ENCODE results near the gene PALMD. TPM values are rescaled to one million over a fixed set of nuclear protein-coding genes. Genes with fewer than 3 reads are reported as not detected.

The PALMD gene
- total and polyA plus RNA-seq, 2 donors (not counting 1 experiment from before 2014, with no cell fraction given): not detected

DNA sequence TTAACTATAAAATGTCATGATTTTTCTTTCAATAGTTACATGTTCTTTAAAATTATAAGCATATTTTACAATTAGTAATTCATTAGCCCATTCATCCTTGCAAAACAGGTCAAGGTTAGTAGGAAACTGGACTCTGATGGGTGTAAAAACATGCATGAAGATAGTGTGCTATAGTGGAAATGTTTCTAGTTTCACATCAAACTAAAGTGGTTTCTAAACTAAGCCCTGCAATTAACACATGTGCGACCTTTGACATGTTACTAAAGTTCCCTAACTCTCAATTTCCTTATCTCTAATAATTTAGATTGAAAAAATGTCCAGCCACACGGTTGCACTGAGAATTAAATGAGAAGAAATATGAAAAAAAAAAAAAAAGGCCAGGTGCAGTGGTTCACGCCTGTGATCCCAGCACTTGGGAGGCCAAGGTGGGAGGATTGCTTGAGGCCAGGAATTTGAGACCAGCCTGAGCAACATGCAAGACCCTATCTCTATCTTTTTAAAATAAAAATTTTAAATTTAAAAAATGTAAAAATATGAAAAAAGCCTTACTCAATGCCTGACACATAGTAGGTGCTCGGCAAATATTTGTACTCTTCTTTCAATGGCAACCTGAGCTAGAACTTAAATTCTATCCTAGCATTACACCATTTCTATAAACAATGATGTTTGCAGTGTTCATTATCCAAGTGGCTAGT lies 44.1 kb upstream of the PALMD start:
- H3K4me2 ChIP-seq (replicated peaks; ENCODE audit: low read depth, low read length, poor library complexity, severe bottlenecking): no peak overlapping the region
- no peak overlapping the region for H3K9ac ChIP-seq (ENCODE audit: low read length)
- no peak overlapping the region for H3K27ac ChIP-seq (ENCODE audit: low read length in 2 of 2)
- intact Hi-C loops (cut with micrococcal nuclease): no loop called here
- no peaks in the 10 kb centered on the region for H3K79me2 ChIP-seq (ENCODE audit: control insufficient read depth, insufficient read depth, low read length)
- no peak overlapping the region for H3K4me3 ChIP-seq (ENCODE audit: control extremely low read depth in 1 of 5, extremely low read depth in 1 of 5, insufficient read depth in 1 of 5, low read depth in 2 of 5, low read length in 4 of 5)
- no CpG with 5 or more reads among the region's 4 CpGs for WGBS (ENCODE audit: insufficient coverage)
- H3K4me1 ChIP-seq (ENCODE audit: control insufficient read depth in 2 of 2, insufficient read depth in 2 of 2, low read length in 2 of 2): no peaks in the 10 kb centered on the region
- H3K9me3 ChIP-seq (ENCODE audit: control extremely low read depth in 1 of 3, control insufficient read depth in 2 of 3, insufficient read depth in 1 of 3, low read length in 2 of 3): no peaks in the 10 kb centered on the region
- H4K20me1 ChIP-seq (ENCODE audit: control insufficient read depth, insufficient read depth, low read length, poor library complexity, severe bottlenecking): no peaks in the 10 kb centered on the region
- no peaks in the 10 kb centered on the region for H3K27me3 ChIP-seq (replicated peaks in 1 of 4; ENCODE audit: control extremely low read depth in 1 of 4, control insufficient read depth in 3 of 4, insufficient read depth in 4 of 4, low read length in 3 of 4)
- no peak for ATAC-seq (ENCODE audit: low read depth)
- ChIA-PET POLR2A (no interaction called here), CTCF (no interaction called here)
- no peak for TF ChIP-seq CTCF (IDR thresholded peaks at IDR 0.05)
- TF ChIP-seq EZH2 (IDR thresholded peaks at IDR 0.05; ENCODE audit: borderline replicate concordance, insufficient read depth, low read depth, low read length, poor library complexity, severe bottlenecking): no peak
- no peaks in the 10 kb centered on the region for H3K4me1 Mint-ChIP-seq
- no peak for DNase-seq
- H3K4me3 Mint-ChIP-seq: no peak overlapping the region
- no peaks in the 10 kb centered on the region for H3K9me3 Mint-ChIP-seq (ENCODE audit: insufficient read depth)
- no peak overlapping the region for H3K27ac Mint-ChIP-seq
- no peak overlapping the region for H2AFZ ChIP-seq (ENCODE audit: insufficient read depth, low read depth, low read length, poor library complexity, severe bottlenecking)
- no peaks in the 10 kb centered on the region for H3K27me3 Mint-ChIP-seq
- no peaks in the 10 kb centered on the region for H3K36me3 ChIP-seq (replicated peaks in 1 of 2; ENCODE audit: control extremely low read depth in 1 of 2, control insufficient read depth in 1 of 2, extremely low read depth in 1 of 2, insufficient read depth in 2 of 2, low read length in 1 of 2)

DNA sequence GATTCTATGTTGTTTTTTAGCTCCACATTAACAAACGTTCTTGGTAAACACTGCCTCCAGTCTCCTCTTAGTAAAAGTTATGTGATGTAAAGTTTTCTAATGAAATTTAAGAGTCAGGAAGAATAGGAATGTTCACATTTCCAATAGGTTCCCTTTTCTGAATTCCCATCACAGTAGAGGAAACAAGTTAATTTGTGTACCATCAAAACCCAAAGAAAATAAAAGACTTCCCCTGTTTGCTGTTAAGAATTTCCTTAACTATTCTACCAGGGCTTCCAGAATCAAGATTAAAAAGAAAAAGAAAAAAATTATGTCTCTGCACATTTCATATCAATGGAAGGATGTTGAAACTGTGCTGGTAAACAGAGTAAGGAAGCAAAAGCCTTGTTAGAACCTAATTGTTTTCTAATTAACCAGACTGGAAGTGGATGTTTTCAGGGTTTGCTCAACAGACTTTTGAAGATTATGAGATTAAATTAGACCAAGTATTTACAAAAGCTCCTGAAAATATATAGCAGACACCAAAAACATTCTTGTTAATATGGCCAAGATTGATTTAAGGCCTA lies 43.4 kb upstream of the PALMD start:
- intact Hi-C loops (cut with micrococcal nuclease): no loop called here
- Mint-ChIP-seq H3K27me3 (no peaks in the 10 kb centered on the region), H3K9me3 (ENCODE audit: insufficient read depth) (no peaks in the 10 kb centered on the region), H3K27ac (no peak overlapping the region), H3K4me1 (no peaks in the 10 kb centered on the region), H3K4me3 (no peak overlapping the region)
- no peak for DNase-seq
- no peak overlapping the region for H3K4me3 ChIP-seq (ENCODE audit: control extremely low read depth in 1 of 5, extremely low read depth in 1 of 5, insufficient read depth in 1 of 5, low read depth in 2 of 5, low read length in 4 of 5)
- H3K27ac ChIP-seq (ENCODE audit: low read length in 2 of 2): no peak overlapping the region
- WGBS (ENCODE audit: insufficient coverage): no CpG with 5 or more reads among the region's 1 CpG
- no peaks in the 10 kb centered on the region for H3K79me2 ChIP-seq (ENCODE audit: control insufficient read depth, insufficient read depth, low read length)
- H3K9ac ChIP-seq (ENCODE audit: low read length): no peak overlapping the region
- no peaks in the 10 kb centered on the region for H4K20me1 ChIP-seq (ENCODE audit: control insufficient read depth, insufficient read depth, low read length, poor library complexity, severe bottlenecking)
- no peaks in the 10 kb centered on the region for H3K9me3 ChIP-seq (ENCODE audit: control extremely low read depth in 1 of 3, control insufficient read depth in 2 of 3, insufficient read depth in 1 of 3, low read length in 2 of 3)
- H3K4me2 ChIP-seq (replicated peaks; ENCODE audit: low read depth, low read length, poor library complexity, severe bottlenecking): no peak overlapping the region
- ChIA-PET POLR2A (no interaction called here), CTCF (no interaction called here)
- TF ChIP-seq CTCF (IDR thresholded peaks at IDR 0.05): no peak
- no peak for TF ChIP-seq EZH2 (IDR thresholded peaks at IDR 0.05; ENCODE audit: borderline replicate concordance, insufficient read depth, low read depth, low read length, poor library complexity, severe bottlenecking)
- ATAC-seq (ENCODE audit: low read depth): no peak
- no peak overlapping the region for H2AFZ ChIP-seq (ENCODE audit: insufficient read depth, low read depth, low read length, poor library complexity, severe bottlenecking)
- H3K4me1 ChIP-seq (ENCODE audit: control insufficient read depth in 2 of 2, insufficient read depth in 2 of 2, low read length in 2 of 2): no peaks in the 10 kb centered on the region
- no peaks in the 10 kb centered on the region for H3K27me3 ChIP-seq (replicated peaks in 1 of 4; ENCODE audit: control extremely low read depth in 1 of 4, control insufficient read depth in 3 of 4, insufficient read depth in 4 of 4, low read length in 3 of 4)
- no peaks in the 10 kb centered on the region for H3K36me3 ChIP-seq (replicated peaks in 1 of 2; ENCODE audit: control extremely low read depth in 1 of 2, control insufficient read depth in 1 of 2, extremely low read depth in 1 of 2, insufficient read depth in 2 of 2, low read length in 1 of 2)
